CD14-positive monocyte (primary cell): Measurements from ENCODE around the gene SLC10A7. TPM values are rescaled to one million over a fixed set of nuclear protein-coding genes. Genes with fewer than 3 reads are reported as not detected.

ENCODE experiments used
- DNase-seq, 3 donors: peaks; one replicate each; pipeline ENCODE4 v3.0.0-alpha.2; 2011 to 2022
- H2AFZ ChIP-seq: 2 replicates; pipeline ENCODE4 v1.6.0; 2012; ENCODE audit warnings: mild to moderate bottlenecking, low read depth, low read length, inconsistent platforms; ENCODE audit not compliant: insufficient read depth, poor library complexity, severe bottlenecking
- H3K27ac ChIP-seq, 2 donors: 1 replicate in 1 of 2; 2 replicates in 1 of 2; pipeline ENCODE4 v1.5.1; 2012 to 2013; ENCODE audit warnings: low read length in 2 of 2, control low read depth in 1 of 2, inconsistent platforms in 1 of 2, low read depth in 1 of 2, mild to moderate bottlenecking in 1 of 2
- H3K27me3 ChIP-seq, 2 donors: one replicate each; pipeline versions ENCODE4 v1.6.0 to v1.6.1; 2011 to 2013; ENCODE audit warnings: low read length in 2 of 2; ENCODE audit not compliant: control insufficient read depth in 2 of 2, insufficient read depth in 2 of 2
- H3K36me3 ChIP-seq, 2 donors: replicated peaks in 1 of 2; 1 replicate in 1 of 2; 2 replicates in 1 of 2; pipeline versions ENCODE4 v1.5.1 to v1.6.1; 2012 to 2013; ENCODE audit warnings: low read length in 2 of 2, control low read depth in 1 of 2, inconsistent platforms in 1 of 2, mild to moderate bottlenecking in 1 of 2; ENCODE audit not compliant: insufficient read depth in 2 of 2, control insufficient read depth in 1 of 2
- H3K4me1 ChIP-seq, 2 donors: 1 replicate in 1 of 2; 2 replicates in 1 of 2; pipeline versions ENCODE4 v1.5.1 to v1.6.1; 2012 to 2013; ENCODE audit warnings: low read length in 2 of 2, control low read depth in 1 of 2, inconsistent platforms in 1 of 2, mild to moderate bottlenecking in 1 of 2, moderate library complexity in 1 of 2; ENCODE audit not compliant: insufficient read depth in 2 of 2, control insufficient read depth in 1 of 2
- H3K4me2 ChIP-seq: replicated peaks from 2 replicates; pipeline ENCODE3; 2012; ENCODE audit warnings: low read length, moderate library complexity, mild to moderate bottlenecking; ENCODE audit not compliant: poor library complexity, severe bottlenecking; ENCODE audit errors: extremely low read depth
- H3K4me3 ChIP-seq, 3 experiments: fragments of 200-600 bp in 1 of 3; sonication (generic) in 1 of 3; replicated peaks in 1 of 3; 1 replicate in 2 of 3; 2 replicates in 1 of 3; pipeline ENCODE4 v1.5.1; 2011 to 2013; ENCODE audit warnings: low read length in 3 of 3, mild to moderate bottlenecking in 3 of 3, control low read depth in 2 of 3, low read depth in 2 of 3, inconsistent platforms in 1 of 3, moderate library complexity in 1 of 3
- H3K79me2 ChIP-seq: 2 replicates; pipeline ENCODE4 v1.6.0; 2012; ENCODE audit warnings: mild to moderate bottlenecking, control low read depth, inconsistent platforms, low read length, moderate library complexity; ENCODE audit not compliant: insufficient read depth
- H3K9ac ChIP-seq: 2 replicates; pipeline ENCODE4 v1.6.0; 2017; ENCODE audit warnings: low read length, mild to moderate bottlenecking; ENCODE audit not compliant: insufficient read depth, poor library complexity, severe bottlenecking
- H3K9me3 ChIP-seq, 2 donors: replicated peaks in 1 of 2; 1 replicate in 1 of 2; 2 replicates in 1 of 2; pipeline versions ENCODE4 v1.5.1 to v1.6.1; 2012 to 2013; ENCODE audit warnings: low read length in 2 of 2, control low read depth in 1 of 2; ENCODE audit not compliant: control insufficient read depth in 1 of 2, insufficient read depth in 1 of 2
- H4K20me1 ChIP-seq: 2 replicates; pipeline ENCODE4 v1.6.0; 2012; ENCODE audit warnings: mild to moderate bottlenecking, low read length, control low read depth, moderate library complexity; ENCODE audit not compliant: insufficient read depth
- H3K27ac Mint-ChIP-seq, 7 donors: one replicate each; pipeline ENCODE4 v1.8.0; 2020; ENCODE audit warnings: mild to moderate bottlenecking in 7 of 7, mixed read lengths in 7 of 7, moderate library complexity in 6 of 7, inconsistent platforms in 2 of 7
- H3K27me3 Mint-ChIP-seq, 3 donors: one replicate each; pipeline ENCODE4 v1.8.0; 2021 to 2022; ENCODE audit warnings: low read depth in 3 of 3, mild to moderate bottlenecking in 3 of 3, mixed read lengths in 3 of 3, moderate library complexity in 3 of 3, inconsistent platforms in 1 of 3
- H3K36me3 Mint-ChIP-seq, 2 donors: one replicate each; pipeline ENCODE4 v1.8.0; 2020; ENCODE audit warnings: mixed read lengths in 2 of 2, inconsistent platforms in 1 of 2, mild to moderate bottlenecking in 1 of 2
- H3K4me1 Mint-ChIP-seq: one replicate; pipeline ENCODE4 v1.8.0; 2020; ENCODE audit warnings: mild to moderate bottlenecking, mixed read lengths
- H3K4me3 Mint-ChIP-seq, 2 donors: one replicate each; pipeline ENCODE4 v1.8.0; 2020; ENCODE audit warnings: mild to moderate bottlenecking in 2 of 2, mixed read lengths in 2 of 2, moderate library complexity in 1 of 2
- H3K9me3 Mint-ChIP-seq, 7 donors: one replicate each; pipeline ENCODE4 v1.8.0; 2020 to 2022; ENCODE audit warnings: mixed read lengths in 7 of 7, mild to moderate bottlenecking in 6 of 7, moderate library complexity in 6 of 7, inconsistent platforms in 2 of 7
- CTCF ChIP-seq: fragments of 200-600 bp; IDR thresholded peaks from one replicate; pipeline ENCODE4 v1.8.0; 2022; ENCODE audit warnings: antibody characterized with exemption, mild to moderate bottlenecking
- WGBS: methylation state at CpG from one replicate; pipeline ENCODE4 v1.1.5; 2013; ENCODE audit warnings: missing lambda C conversion rate; ENCODE audit not compliant: insufficient coverage; 5-methylcytosine and 5-hydroxymethylcytosine counted together
- intact Hi-C, 2 donors: fragments of 100-400 bp; cut with micrococcal nuclease; formaldehyde crosslinking; loops; one replicate each; pipeline versions ENCODE4 v1.15.0 to v1.15.1; 2023
- polyA plus RNA-seq, 3 donors: library from polyadenylated mRNA; depleted of rRNA in 1 of 3; unstranded in 2 of 3; stranded (reverse) in 1 of 3; fragments of 300-500 nt in 2 of 3; fragments of >200 nt in 1 of 3; fragmentation: Illumina TruSeq in 2 of 3; gene quantifications; 1 replicate in 2 of 3; 2 replicates in 1 of 3; pipeline ENCODE4 v1.2.3, GENCODE V29; 2012 to 2021

Gene SLC10A7
- polyA plus RNA-seq, 3 donors, result 6.6 to 8.3 (median 6.8) TPM

DNA sequence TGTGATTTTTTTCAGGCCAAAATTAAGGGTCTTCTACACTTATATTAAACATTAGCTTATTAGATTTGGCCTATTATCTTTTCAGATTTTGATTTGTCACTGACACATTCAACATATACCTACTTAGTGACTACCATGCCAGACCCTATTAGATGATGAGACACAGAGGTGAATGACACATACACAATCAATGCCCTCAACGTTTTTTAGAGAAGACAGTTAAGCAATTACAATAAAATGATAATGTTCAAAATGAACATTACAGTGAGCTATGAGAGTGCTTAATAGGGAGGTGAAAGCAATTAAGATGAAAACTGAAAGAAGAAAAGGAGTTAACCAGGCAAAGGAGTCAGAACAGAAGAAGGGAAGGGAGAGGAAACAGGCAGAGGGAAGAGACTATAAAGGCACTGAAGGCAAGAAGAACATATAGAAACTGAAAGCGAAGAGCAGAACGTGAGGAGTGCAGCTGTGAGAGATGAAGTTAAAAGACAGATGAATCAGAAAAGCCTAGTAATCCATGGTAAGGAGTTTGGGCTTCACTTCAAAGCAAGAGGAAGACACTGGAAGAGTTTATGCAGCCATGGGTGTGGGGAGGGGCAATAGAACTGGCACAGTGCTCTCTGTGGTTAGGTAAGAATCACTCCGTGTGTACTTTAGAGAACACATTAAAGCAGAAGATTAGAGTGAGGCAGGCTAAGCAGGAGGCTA lies 188.4 kb downstream of the SLC10A7 start:
- Histone ChIP-seq H3K4me3 (peak overlapping the region in 1 of 3 experiments; percentile 45), H2AFZ (no peak overlapping the region), H3K9ac (no peak overlapping the region), H3K27me3 (no peaks in the 10 kb centered on the region), H4K20me1 (no peaks in the 10 kb centered on the region), H3K4me1 (peaks cover 5 to 18% of the 10 kb centered on the region in 2 donors), H3K79me2 (no peaks in the 10 kb centered on the region), H3K9me3 (no peaks in the 10 kb centered on the region), H3K36me3 (no peaks in the 10 kb centered on the region), H3K4me2 (peak overlapping the region; percentile 44), H3K27ac (peak overlapping the region in 1 of 2 donors; percentile 37)
- no peak overlapping the region for H3K27ac Mint-ChIP-seq
- H3K27me3 Mint-ChIP-seq, result no peaks in the 10 kb centered on the region
- WGBS, result 19% methylated on average over 3 of the region's 4 CpGs
- H3K4me1 Mint-ChIP-seq, result peaks cover 12% of the 10 kb centered on the region
- H3K36me3 Mint-ChIP-seq, result no peaks in the 10 kb centered on the region
- intact Hi-C loops, result no loop called here
- no peaks in the 10 kb centered on the region for H3K9me3 Mint-ChIP-seq
- DNase-seq, result peak in 2 of 3 donors; percentile 7 to 13
- H3K4me3 Mint-ChIP-seq, result no peak overlapping the region
- no peak for TF ChIP-seq CTCF

- Histone ChIP-seq H3K4me3 (no peak overlapping the region), H3K27me3 (no peaks in the 10 kb centered on the region), H3K9ac (no peak overlapping the region), H3K9me3 (no peaks in the 10 kb centered on the region), H3K4me1 (peaks cover 5 to 18% of the 10 kb centered on the region in 2 donors), H4K20me1 (no peaks in the 10 kb centered on the region), H3K4me2 (no peak overlapping the region), H2AFZ (no peak overlapping the region), H3K36me3 (no peaks in the 10 kb centered on the region), H3K27ac (no peak overlapping the region), H3K79me2 (no peaks in the 10 kb centered on the region)
- Mint-ChIP-seq H3K27me3 (peaks cover 0 to 2% (median 2%) of the 10 kb centered on the region in 3 donors), H3K4me3 (no peak overlapping the region), H3K36me3 (no peaks in the 10 kb centered on the region), H3K4me1 (peaks cover 10% of the 10 kb centered on the region), H3K9me3 (no peaks in the 10 kb centered on the region), H3K27ac (peak overlapping the region in 1 of 7 donors; percentile 58)
- TF ChIP-seq CTCF, result no peak
- peak in 2 of 3 donors; percentile 13 to 22 for DNase-seq
- intact Hi-C loops, result no loop called here
- WGBS, result no CpG with 5 or more reads among the region's 4 CpGs
These were observed 191.3 kb downstream of the SLC10A7 start for GRCh38 chr4:146330392-146330791.
